MG63 (cell line): ENCODE measurements around the gene EEFSEC. TPM values are rescaled to one million over a fixed set of nuclear protein-coding genes. Genes with fewer than 3 reads are reported as not detected.
A peak's percentile ranks its signal among the peaks of the same experiment; 100 is the strongest.

Experiments used
- DNase-seq: peaks from one replicate; pipeline ENCODE4 v3.0.0-alpha.2; 2020
- H3K27me3 ChIP-seq: fragments of 250-450 bp; sonication (Bioruptor Pico); 2 replicates; pipeline ENCODE4 v1.5.1; 2020; ENCODE audit warnings: mild to moderate bottlenecking, moderate library complexity
- H3K36me3 ChIP-seq: fragments of 250-450 bp; sonication (Bioruptor Pico); 2 replicates; pipeline ENCODE4 v1.5.1; 2020; ENCODE audit warnings: mild to moderate bottlenecking, moderate library complexity
- H3K4me3 ChIP-seq: fragments of 250-450 bp; sonication (Bioruptor Pico); 2 replicates; pipeline ENCODE4 v1.5.1; 2020; ENCODE audit warnings: mild to moderate bottlenecking, moderate library complexity
- H3K9me3 ChIP-seq: fragments of 250-450 bp; sonication (Bioruptor Pico); 2 replicates; pipeline ENCODE4 v1.5.1; 2020; ENCODE audit warnings: mild to moderate bottlenecking, moderate library complexity
- total RNA-seq: library from RNA; depleted of rRNA; stranded (reverse); fragments of >200 nt; shearing (Covaris generic); gene quantifications from 2 replicates; pipeline ENCODE4 v1.2.3, GENCODE V29; 2014; ENCODE audit warnings: low replicate concordance

EEFSEC gene
- total RNA-seq, 1 experiment from 2014 or later = 6.8 TPM

- no peak for DNase-seq
- Histone ChIP-seq H3K4me3 (no peak overlapping the region), H3K36me3 (no peaks in the 10 kb centered on the region), H3K9me3 (no peaks in the 10 kb centered on the region), H3K27me3 (no peaks in the 10 kb centered on the region)
These were observed 41.6 kb downstream of the EEFSEC start for GRCh38 chr3:128194843-128195242.

- H3K4me3 ChIP-seq = no peak overlapping the region
- no peaks in the 10 kb centered on the region for H3K27me3 ChIP-seq
- no peaks in the 10 kb centered on the region for H3K9me3 ChIP-seq
- DNase-seq = no peak
- no peaks in the 10 kb centered on the region for H3K36me3 ChIP-seq
These were observed 42.1 kb downstream of the EEFSEC start for GRCh38 chr3:128195369-128195768.

DNA sequence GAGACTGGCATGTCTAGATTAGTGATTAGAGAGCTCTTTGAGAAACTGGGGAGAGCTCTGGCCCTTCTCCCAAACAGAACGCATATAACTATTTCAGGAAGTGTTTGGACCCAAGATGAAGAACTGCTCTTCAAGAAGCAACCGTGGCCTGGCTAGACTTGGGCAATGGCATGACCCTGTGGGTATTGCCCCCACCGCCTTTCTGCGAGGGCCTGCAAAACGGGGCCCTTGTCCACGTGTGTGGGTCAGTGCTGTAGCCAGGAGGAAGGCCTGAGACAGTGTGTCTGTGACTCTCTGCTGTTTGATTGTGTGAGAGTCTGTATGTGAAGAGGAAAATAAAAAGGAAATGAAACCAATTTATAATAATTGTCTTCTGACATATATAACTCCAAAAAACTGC lies 42.5 kb downstream of the EEFSEC start:
- H3K9me3 ChIP-seq = no peaks in the 10 kb centered on the region
- no peak overlapping the region for H3K4me3 ChIP-seq
- no peak for DNase-seq
- H3K36me3 ChIP-seq = no peaks in the 10 kb centered on the region
- H3K27me3 ChIP-seq = no peaks in the 10 kb centered on the region

- Histone ChIP-seq H3K9me3 (no peaks in the 10 kb centered on the region), H3K36me3 (no peaks in the 10 kb centered on the region)
These were observed 43.4 kb downstream of the EEFSEC start for GRCh38 chr3:128196647-128197046.

GRCh38 chr3:128197855-128198254 lies 44.6 kb downstream of the EEFSEC start:
- Histone ChIP-seq H3K4me3 (no peak overlapping the region), H3K9me3 (no peaks in the 10 kb centered on the region), H3K27me3 (no peaks in the 10 kb centered on the region), H3K36me3 (no peaks in the 10 kb centered on the region)
- no peak for DNase-seq

More at GRCh38 chr3:128196647-128197046, 43.4 kb downstream of the EEFSEC start:
- no peak for DNase-seq
- Histone ChIP-seq H3K27me3 (no peaks in the 10 kb centered on the region), H3K4me3 (no peak overlapping the region)

- no peak for DNase-seq
- no peaks in the 10 kb centered on the region for H3K36me3 ChIP-seq
- no peaks in the 10 kb centered on the region for H3K27me3 ChIP-seq
- no peak overlapping the region for H3K4me3 ChIP-seq
- H3K9me3 ChIP-seq = no peaks in the 10 kb centered on the region
These were observed 45.0 kb downstream of the EEFSEC start for GRCh38 chr3:128198313-128198712.

GRCh38 chr3:128199110-128199509 lies 45.8 kb downstream of the EEFSEC start:
- DNase-seq = no peak
- no peaks in the 10 kb centered on the region for H3K9me3 ChIP-seq
- no peaks in the 10 kb centered on the region for H3K36me3 ChIP-seq
- H3K27me3 ChIP-seq = no peaks in the 10 kb centered on the region
- no peak overlapping the region for H3K4me3 ChIP-seq

DNA sequence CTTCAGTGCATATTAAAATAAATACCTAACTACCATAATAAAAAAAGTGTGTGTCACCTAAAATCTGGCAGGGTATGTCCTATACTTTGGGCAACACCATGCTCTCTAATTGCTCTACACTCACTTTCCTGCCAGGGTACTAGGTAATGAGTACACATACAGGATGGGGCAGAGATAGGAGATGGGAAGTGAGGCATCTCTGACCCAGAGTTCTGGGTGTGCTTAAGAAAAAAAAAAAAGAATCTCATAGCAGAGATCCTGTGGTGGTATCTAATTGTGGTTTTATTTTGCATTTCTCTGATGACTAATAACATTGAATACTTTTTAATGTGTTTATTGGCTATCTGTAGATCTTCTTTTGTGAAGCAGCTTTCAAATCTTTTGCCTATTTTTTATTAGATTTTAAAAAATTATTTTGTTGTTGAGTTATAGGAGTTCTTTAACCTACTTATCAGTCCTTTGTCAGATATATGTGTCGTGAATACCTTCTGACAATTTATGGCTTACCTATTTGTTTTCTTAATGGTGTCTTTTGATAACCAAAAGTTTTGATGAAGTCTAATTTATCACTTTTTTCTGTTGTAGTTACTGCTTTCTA lies 48.0 kb downstream of the EEFSEC start:
- no peak for DNase-seq
- no peaks in the 10 kb centered on the region for H3K27me3 ChIP-seq
- no peaks in the 10 kb centered on the region for H3K9me3 ChIP-seq
- H3K4me3 ChIP-seq = no peak overlapping the region
- no peaks in the 10 kb centered on the region for H3K36me3 ChIP-seq

- DNase-seq = no peak
- no peaks in the 10 kb centered on the region for H3K9me3 ChIP-seq
- H3K27me3 ChIP-seq = no peaks in the 10 kb centered on the region
- no peak overlapping the region for H3K4me3 ChIP-seq
- no peaks in the 10 kb centered on the region for H3K36me3 ChIP-seq
These were observed 49.9 kb downstream of the EEFSEC start for GRCh38 chr3:128203169-128203568.

DNA sequence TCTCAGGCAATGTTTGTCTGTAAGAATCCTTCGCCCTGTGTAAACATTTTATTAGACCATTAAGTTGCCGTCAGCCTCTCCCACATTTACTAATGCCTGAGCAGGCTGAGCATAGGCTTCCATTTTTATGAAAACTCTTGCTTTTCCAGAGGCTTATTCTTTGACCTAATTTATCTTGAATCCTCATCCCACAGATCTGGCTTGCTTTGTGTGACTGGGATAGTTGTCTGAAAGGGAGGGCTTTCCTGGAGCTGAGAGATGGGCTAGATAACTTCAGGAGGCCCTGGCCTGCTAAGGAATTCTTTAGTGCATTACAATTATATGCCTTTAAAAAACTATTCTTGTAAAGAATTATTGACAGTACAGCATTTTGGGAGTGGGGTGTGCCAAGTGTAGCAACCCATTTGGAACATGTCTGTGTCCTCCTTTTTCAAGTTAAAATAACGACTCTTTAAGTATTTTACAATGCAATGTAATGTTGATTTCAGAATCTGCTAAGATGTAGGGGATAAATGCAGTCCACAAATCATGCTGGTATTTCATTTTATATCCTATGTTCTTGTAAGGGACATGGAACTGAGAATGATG lies 52.4 kb downstream of the EEFSEC start:
- H3K9me3 ChIP-seq = no peaks in the 10 kb centered on the region
- no peaks in the 10 kb centered on the region for H3K27me3 ChIP-seq
- no peak overlapping the region for H3K4me3 ChIP-seq
- DNase-seq = no peak
- no peaks in the 10 kb centered on the region for H3K36me3 ChIP-seq

DNA sequence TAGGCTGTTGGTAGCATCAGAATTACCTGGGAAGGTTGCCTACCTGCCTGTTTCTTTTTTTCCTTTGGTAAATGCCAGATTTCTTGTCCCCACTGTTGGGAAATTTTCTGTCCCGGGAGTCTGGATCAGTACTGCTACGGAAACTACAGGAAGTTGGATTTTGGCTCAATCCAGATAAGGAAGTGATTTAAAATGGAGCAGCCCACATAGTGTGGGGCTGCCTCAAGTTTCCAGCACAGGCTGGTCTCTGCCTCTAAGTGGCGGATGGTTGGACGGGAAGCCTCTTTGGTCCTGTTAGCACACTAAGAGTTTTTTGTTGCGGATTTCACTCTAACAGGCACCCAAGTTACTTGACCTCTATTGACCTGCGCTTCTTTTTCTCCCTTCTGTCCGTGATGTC lies 54.7 kb downstream of the EEFSEC start:
- no peak for DNase-seq
- Histone ChIP-seq H3K4me3 (no peak overlapping the region), H3K36me3 (no peaks in the 10 kb centered on the region), H3K9me3 (no peaks in the 10 kb centered on the region), H3K27me3 (no peaks in the 10 kb centered on the region)

DNA sequence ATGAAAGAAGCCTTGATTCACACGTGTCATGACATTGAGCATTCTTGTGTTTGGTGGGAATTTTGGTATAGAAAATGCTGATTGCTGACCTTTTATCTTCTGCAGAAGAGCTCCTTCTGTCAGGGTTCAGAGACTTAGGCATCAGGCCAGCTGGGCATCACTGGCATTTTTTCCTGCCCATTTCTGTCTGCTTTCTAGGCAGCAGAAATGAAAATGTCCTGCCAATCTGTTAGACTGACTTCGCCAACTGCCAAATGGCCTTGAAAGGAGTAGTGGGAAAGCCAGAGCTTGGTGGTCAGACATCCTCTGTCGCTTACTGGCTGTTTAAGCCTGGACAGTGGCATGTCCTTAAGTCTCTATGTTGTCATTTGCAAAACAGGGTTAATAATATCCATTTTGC lies 57.4 kb downstream of the EEFSEC start:
- Histone ChIP-seq H3K36me3 (no peaks in the 10 kb centered on the region), H3K4me3 (no peak overlapping the region), H3K27me3 (no peaks in the 10 kb centered on the region), H3K9me3 (no peaks in the 10 kb centered on the region)
- DNase-seq = peak; percentile 35

DNA sequence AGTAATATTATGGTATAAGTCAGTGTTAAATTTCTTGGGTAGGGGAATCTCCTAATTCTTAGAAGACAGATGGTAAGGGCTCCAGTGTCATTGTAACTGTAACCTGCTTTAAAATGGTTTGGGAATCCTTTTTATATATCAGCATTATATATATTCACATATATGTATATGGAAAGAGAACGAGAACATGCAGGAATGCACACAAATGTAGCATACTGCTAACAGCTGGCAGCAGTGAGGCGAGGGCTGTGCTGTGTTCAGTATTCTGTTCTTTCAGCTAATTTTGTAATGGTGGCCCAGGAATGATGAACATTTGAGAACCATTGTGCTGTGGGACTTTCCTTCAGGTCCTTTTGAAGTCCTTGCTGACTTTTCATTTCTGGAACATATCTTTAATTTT lies 60.8 kb downstream of the EEFSEC start:
- H3K36me3 ChIP-seq = no peaks in the 10 kb centered on the region
- no peaks in the 10 kb centered on the region for H3K9me3 ChIP-seq
- DNase-seq = no peak
- H3K4me3 ChIP-seq = no peak overlapping the region
- no peaks in the 10 kb centered on the region for H3K27me3 ChIP-seq

DNA sequence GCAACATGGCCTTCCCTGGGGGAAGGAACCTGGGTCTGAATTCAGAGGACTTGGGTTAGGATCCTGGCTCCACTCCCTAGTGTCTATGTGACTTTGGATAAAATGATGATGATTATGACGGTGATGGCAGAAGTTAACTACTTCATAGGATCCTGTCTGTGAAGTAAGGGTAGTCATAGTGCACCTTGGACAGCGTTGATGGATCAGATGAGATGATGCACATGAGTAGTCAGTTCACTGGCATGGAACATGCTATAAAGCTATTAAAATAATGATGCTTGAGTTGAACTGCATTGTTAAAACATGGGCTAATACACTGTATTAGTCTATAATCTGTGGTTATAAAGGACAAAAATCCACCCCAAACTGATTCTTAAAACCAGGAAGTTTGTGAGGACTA lies 62.0 kb downstream of the EEFSEC start:
- DNase-seq = no peak
- no peaks in the 10 kb centered on the region for H3K36me3 ChIP-seq
- no peaks in the 10 kb centered on the region for H3K27me3 ChIP-seq
- H3K4me3 ChIP-seq = no peak overlapping the region
- H3K9me3 ChIP-seq = no peaks in the 10 kb centered on the region

GRCh38 chr3:128215800-128216495 lies 62.7 kb downstream of the EEFSEC start:
- Histone ChIP-seq H3K27me3 (no peaks in the 10 kb centered on the region), H3K4me3 (no peak overlapping the region), H3K36me3 (no peaks in the 10 kb centered on the region), H3K9me3 (no peaks in the 10 kb centered on the region)
- DNase-seq = no peak

GRCh38 chr3:128217702-128218547 lies 64.6 kb downstream of the EEFSEC start:
- H3K27me3 ChIP-seq = no peaks in the 10 kb centered on the region
- H3K4me3 ChIP-seq = no peak overlapping the region
- no peak for DNase-seq
- peaks cover under 1% of the 10 kb centered on the region; the same call in 1 of the 2 replicates for H3K9me3 ChIP-seq
- no peaks in the 10 kb centered on the region for H3K36me3 ChIP-seq

- no peaks in the 10 kb centered on the region for H3K36me3 ChIP-seq
- DNase-seq = no peak
- H3K9me3 ChIP-seq = peaks cover 7% of the 10 kb centered on the region
- no peaks in the 10 kb centered on the region for H3K27me3 ChIP-seq
- no peak overlapping the region for H3K4me3 ChIP-seq
These were observed 65.4 kb downstream of the EEFSEC start for GRCh38 chr3:128218548-128219257.
